Measurements from ENCODE around the gene CFAP221.

DNA sequence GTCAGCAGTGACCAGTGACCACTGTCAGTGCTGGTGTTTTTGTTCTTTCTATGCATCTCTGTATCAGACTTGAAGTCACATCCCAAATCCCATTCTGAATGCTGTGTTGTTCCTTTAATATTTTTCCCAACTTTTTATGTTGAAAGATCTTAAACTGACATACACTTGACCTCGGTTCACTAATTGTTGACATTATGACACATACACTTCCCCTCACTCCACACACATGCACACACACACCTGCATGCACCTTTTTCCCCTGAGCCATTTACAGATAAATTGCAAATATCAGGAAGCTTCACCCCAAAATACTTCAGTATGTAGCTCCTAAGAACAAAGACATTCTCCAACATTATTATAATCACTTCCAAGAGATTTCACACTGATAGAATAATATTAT lies 62.4 kb downstream of the CFAP221 start:
- TF ChIP-seq EZH2 (IDR thresholded peaks at IDR 0.05; ENCODE audit: insufficient read depth, poor library complexity, severe bottlenecking) (no peak), EZH2phosphoT487 (IDR thresholded peaks at IDR 0.05; ENCODE audit: insufficient read depth, low read depth) (no peak)

Data from GM23248 (cell line).